Upper lobe of right lung (tissue), 1 donor: ENCODE results near the gene PTPRN2. TPM values are rescaled to one million over a fixed set of nuclear protein-coding genes. Genes with fewer than 3 reads are reported as not detected.
"Not testable (repeated sequence)": the region's sequence is repeated elsewhere in the genome, so short reads cannot be mapped to it uniquely, and the experiment has no call there.

Source experiments
- ATAC-seq: fragments of 200-7000 bp; cut with Tn5 transposase; one replicate; pipeline ENCODE4 v1.9.1; 2020; ENCODE audit warnings: mild to moderate bottlenecking, moderate library complexity
- DNase-seq: peaks from one replicate; pipeline ENCODE4 v3.0.0-alpha.2; 2020
- H3K27ac ChIP-seq: fragments of 200-600 bp; one replicate; pipeline ENCODE4 v1.8.0; 2022
- H3K27me3 ChIP-seq: fragments of 200-600 bp; one replicate; pipeline ENCODE4 v1.8.0; 2022; ENCODE audit warnings: mild to moderate bottlenecking
- H3K36me3 ChIP-seq: fragments of 200-600 bp; one replicate; pipeline ENCODE4 v1.8.0; 2022
- H3K4me1 ChIP-seq: fragments of 200-600 bp; one replicate; pipeline ENCODE4 v1.8.0; 2022
- H3K4me3 ChIP-seq: fragments of 200-600 bp; one replicate; pipeline ENCODE4 v1.8.0; 2022; ENCODE audit warnings: mild to moderate bottlenecking
- H3K9me3 ChIP-seq: fragments of 200-600 bp; one replicate; pipeline ENCODE4 v1.8.0; 2022
- CTCF ChIP-seq: fragments of 200-600 bp; IDR thresholded peaks from one replicate; pipeline ENCODE4 v1.8.0; 2022; ENCODE audit warnings: antibody characterized with exemption
- intact Hi-C: fragments of 100-400 bp; cut with DNase I; formaldehyde crosslinking; loops from one replicate; pipeline ENCODE4 v1.11.0; 2022
- total RNA-seq: library from RNA; stranded (reverse); fragmentation: NEBNext Ultra II Directional; extraction: Animal tissue kit (Norgen Biotek cat#: 25700); gene quantifications from one replicate; pipeline ENCODE4 v1.2.1, GENCODE V29; 2021
- donor health status: DM: no; HTN: yes; CAD: no; lungs with severe emphysema.

Gene PTPRN2
- total RNA-seq, 1 donor from 2014 or later: 4.9 TPM

- no peaks in the 10 kb centered on the region for H3K9me3 ChIP-seq
- intact Hi-C loops: no loop called here
- peak; percentile 54 for ATAC-seq
- no peak overlapping the region for H3K27ac ChIP-seq
- H3K36me3 ChIP-seq: no peaks in the 10 kb centered on the region
- DNase-seq: no peak
- H3K4me1 ChIP-seq: no peaks in the 10 kb centered on the region
- no peak for TF ChIP-seq CTCF
- H3K27me3 ChIP-seq: no peaks in the 10 kb centered on the region
- no peak overlapping the region for H3K4me3 ChIP-seq
These were observed 125.8 kb downstream of the PTPRN2 start for GRCh38 chr7:158461824-158462223.

GRCh38 chr7:158460665-158461064, 127.0 kb downstream of the PTPRN2 start:
- ATAC-seq (no peak), DNase-seq (no peak)
- Histone ChIP-seq H3K4me1 (no peaks in the 10 kb centered on the region), H3K9me3 (no peaks in the 10 kb centered on the region), H3K36me3 (no peaks in the 10 kb centered on the region), H3K27me3 (no peaks in the 10 kb centered on the region), H3K4me3 (no peak overlapping the region), H3K27ac (no peak overlapping the region)
- intact Hi-C loops: no loop called here
- TF ChIP-seq CTCF: no peak

GRCh38 chr7:158458716-158459282, 128.8 kb downstream of the PTPRN2 start:
- H3K9me3 ChIP-seq: no peaks in the 10 kb centered on the region
- no peak for DNase-seq
- no peaks in the 10 kb centered on the region for H3K27me3 ChIP-seq
- H3K36me3 ChIP-seq: no peaks in the 10 kb centered on the region
- TF ChIP-seq CTCF: no peak
- no peak overlapping the region for H3K27ac ChIP-seq
- peak; percentile 12 for ATAC-seq
- H3K4me1 ChIP-seq: no peaks in the 10 kb centered on the region
- H3K4me3 ChIP-seq: no peak overlapping the region
- intact Hi-C loops: no loop called here

GRCh38 chr7:158458096-158458495, 129.5 kb downstream of the PTPRN2 start:
- TF ChIP-seq CTCF: no peak
- Histone ChIP-seq H3K27ac (no peak overlapping the region), H3K36me3 (no peaks in the 10 kb centered on the region), H3K4me3 (no peak overlapping the region), H3K27me3 (no peaks in the 10 kb centered on the region), H3K4me1 (no peaks in the 10 kb centered on the region), H3K9me3 (no peaks in the 10 kb centered on the region)
- ATAC-seq (no peak), DNase-seq (no peak)
- intact Hi-C loops: no loop called here

GRCh38 chr7:158457586-158457985, 130.0 kb downstream of the PTPRN2 start:
- H3K9me3 ChIP-seq, H3K4me3 ChIP-seq, H3K36me3 ChIP-seq, ATAC-seq, H3K27me3 ChIP-seq, H3K27ac ChIP-seq, H3K4me1 ChIP-seq, intact Hi-C loops, DNase-seq: not testable (repeated sequence)

GRCh38 chr7:158454631-158455030, 133.0 kb downstream of the PTPRN2 start:
- H3K27ac ChIP-seq: no peak overlapping the region
- no peak for TF ChIP-seq CTCF
- no peaks in the 10 kb centered on the region for H3K9me3 ChIP-seq
- no peak for DNase-seq
- no peaks in the 10 kb centered on the region for H3K27me3 ChIP-seq
- no peaks in the 10 kb centered on the region for H3K4me1 ChIP-seq
- no peaks in the 10 kb centered on the region for H3K36me3 ChIP-seq
- no peak for ATAC-seq
- H3K4me3 ChIP-seq: no peak overlapping the region
- intact Hi-C loops: no loop called here
